SK-N-SH (cell line): ENCODE data around the gene BRI3.

Experiments used
- EP300 ChIP-seq, 2 experiments: IDR thresholded peaks; 2 replicates each; pipeline versions ENCODE4 v1.4.0 to v1.6.1; 2012; ENCODE audit warnings: borderline replicate concordance in 1 of 2, low read depth in 1 of 2, low read length in 1 of 2
- FOXM1 ChIP-seq: IDR thresholded peaks from 2 replicates; pipeline ENCODE4 v1.4.0; 2012; ENCODE audit warnings: low read depth, mild to moderate bottlenecking
- JUND ChIP-seq: IDR thresholded peaks from 2 replicates; pipeline ENCODE4 v1.4.0; 2012
- POLR2AphosphoS5 ChIP-seq: IDR thresholded peaks from 2 replicates; pipeline ENCODE4 v1.6.1; 2012; ENCODE audit warnings: low read depth, low read length
- RAD21 ChIP-seq: IDR thresholded peaks from 2 replicates; pipeline ENCODE4 v1.6.1; 2012; ENCODE audit warnings: mild to moderate bottlenecking, low read length
- RFX5 ChIP-seq: IDR thresholded peaks from 2 replicates; pipeline ENCODE4 v1.6.1; 2012; ENCODE audit warnings: mild to moderate bottlenecking, improper control_type of control experiment, low read length
- SIN3A ChIP-seq: IDR thresholded peaks from 2 replicates; pipeline ENCODE4 v1.6.1; 2012; ENCODE audit warnings: low read depth, mild to moderate bottlenecking, low read length, moderate library complexity, borderline replicate concordance
- SMC3 ChIP-seq: IDR thresholded peaks from 2 replicates; pipeline ENCODE4 v1.6.1; 2012; ENCODE audit warnings: low read depth, low read length, improper control_type of control experiment
- TEAD4 ChIP-seq: IDR thresholded peaks from 2 replicates; pipeline ENCODE4 v1.4.0; 2012; ENCODE audit warnings: mild to moderate bottlenecking, borderline replicate concordance; ENCODE audit not compliant: insufficient read depth
- TF ChIP-seq, protein P1 (sequence below): fragments of 200-600 bp; sonication (generic); IDR thresholded peaks from 2 replicates; pipeline ENCODE4 v1.6.1; 2017; ENCODE audit warnings: antibody characterized with exemption, mild to moderate bottlenecking, moderate library complexity
- TF ChIP-seq, protein P2 (sequence below): IDR thresholded peaks from 2 replicates; pipeline ENCODE4 v1.6.1; 2012; ENCODE audit warnings: mild to moderate bottlenecking, low read depth, low read length, moderate library complexity
- TF ChIP-seq, protein P3 (sequence below): fragments of 150-350 bp; IDR thresholded peaks from 2 replicates; pipeline ENCODE4 v1.6.1; 2017; ENCODE audit warnings: antibody characterized with exemption, low read length, low read depth, borderline replicate concordance
- TF ChIP-seq, protein P4 (sequence below): IDR thresholded peaks from 2 replicates; pipeline ENCODE4 v1.4.0; 2012; ENCODE audit warnings: low read depth

DNA sequence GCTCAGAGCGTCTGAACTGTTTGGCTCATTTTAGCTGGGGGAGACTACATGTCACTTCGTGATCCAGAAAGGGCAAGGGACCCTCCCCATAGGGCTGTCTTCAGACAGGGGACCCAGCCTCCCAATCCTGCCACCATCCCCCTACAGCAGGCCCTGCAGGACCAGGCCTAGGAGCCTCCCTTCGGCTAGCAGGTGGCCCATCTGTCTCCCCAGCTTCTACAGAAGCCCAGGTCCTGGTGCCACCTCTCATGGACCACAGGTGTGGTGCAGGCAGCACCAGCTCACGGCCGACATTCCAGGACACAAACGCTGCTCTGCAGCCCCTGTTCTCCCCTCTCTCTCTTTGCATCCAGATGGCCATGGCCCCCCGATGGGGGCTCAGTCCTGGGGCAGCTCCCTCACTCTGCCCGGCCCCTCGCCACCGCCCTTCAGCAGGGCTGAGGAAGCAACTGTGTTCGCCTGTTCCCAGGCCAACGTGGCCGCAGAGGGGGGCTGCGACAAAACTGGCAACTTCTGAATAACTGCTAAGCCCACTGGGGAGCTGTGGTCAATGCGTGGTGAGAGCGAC is 39.7 kb upstream of the BRI3 start:
- TF ChIP-seq, protein P1, sequence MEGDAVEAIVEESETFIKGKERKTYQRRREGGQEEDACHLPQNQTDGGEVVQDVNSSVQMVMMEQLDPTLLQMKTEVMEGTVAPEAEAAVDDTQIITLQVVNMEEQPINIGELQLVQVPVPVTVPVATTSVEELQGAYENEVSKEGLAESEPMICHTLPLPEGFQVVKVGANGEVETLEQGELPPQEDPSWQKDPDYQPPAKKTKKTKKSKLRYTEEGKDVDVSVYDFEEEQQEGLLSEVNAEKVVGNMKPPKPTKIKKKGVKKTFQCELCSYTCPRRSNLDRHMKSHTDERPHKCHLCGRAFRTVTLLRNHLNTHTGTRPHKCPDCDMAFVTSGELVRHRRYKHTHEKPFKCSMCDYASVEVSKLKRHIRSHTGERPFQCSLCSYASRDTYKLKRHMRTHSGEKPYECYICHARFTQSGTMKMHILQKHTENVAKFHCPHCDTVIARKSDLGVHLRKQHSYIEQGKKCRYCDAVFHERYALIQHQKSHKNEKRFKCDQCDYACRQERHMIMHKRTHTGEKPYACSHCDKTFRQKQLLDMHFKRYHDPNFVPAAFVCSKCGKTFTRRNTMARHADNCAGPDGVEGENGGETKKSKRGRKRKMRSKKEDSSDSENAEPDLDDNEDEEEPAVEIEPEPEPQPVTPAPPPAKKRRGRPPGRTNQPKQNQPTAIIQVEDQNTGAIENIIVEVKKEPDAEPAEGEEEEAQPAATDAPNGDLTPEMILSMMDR: no peak
- TF ChIP-seq FOXM1 (no peak), SIN3A (no peak), TEAD4 (no peak), SMC3 (no peak), RAD21 (no peak), POLR2AphosphoS5 (no peak), JUND (no peak), EP300 (IDR thresholded peaks at IDR 0.05; ENCODE audit: borderline replicate concordance in 1 of 2, low read depth in 1 of 2, low read length in 1 of 2) (no peak), RFX5 (no peak)
- TF ChIP-seq, protein P2, sequence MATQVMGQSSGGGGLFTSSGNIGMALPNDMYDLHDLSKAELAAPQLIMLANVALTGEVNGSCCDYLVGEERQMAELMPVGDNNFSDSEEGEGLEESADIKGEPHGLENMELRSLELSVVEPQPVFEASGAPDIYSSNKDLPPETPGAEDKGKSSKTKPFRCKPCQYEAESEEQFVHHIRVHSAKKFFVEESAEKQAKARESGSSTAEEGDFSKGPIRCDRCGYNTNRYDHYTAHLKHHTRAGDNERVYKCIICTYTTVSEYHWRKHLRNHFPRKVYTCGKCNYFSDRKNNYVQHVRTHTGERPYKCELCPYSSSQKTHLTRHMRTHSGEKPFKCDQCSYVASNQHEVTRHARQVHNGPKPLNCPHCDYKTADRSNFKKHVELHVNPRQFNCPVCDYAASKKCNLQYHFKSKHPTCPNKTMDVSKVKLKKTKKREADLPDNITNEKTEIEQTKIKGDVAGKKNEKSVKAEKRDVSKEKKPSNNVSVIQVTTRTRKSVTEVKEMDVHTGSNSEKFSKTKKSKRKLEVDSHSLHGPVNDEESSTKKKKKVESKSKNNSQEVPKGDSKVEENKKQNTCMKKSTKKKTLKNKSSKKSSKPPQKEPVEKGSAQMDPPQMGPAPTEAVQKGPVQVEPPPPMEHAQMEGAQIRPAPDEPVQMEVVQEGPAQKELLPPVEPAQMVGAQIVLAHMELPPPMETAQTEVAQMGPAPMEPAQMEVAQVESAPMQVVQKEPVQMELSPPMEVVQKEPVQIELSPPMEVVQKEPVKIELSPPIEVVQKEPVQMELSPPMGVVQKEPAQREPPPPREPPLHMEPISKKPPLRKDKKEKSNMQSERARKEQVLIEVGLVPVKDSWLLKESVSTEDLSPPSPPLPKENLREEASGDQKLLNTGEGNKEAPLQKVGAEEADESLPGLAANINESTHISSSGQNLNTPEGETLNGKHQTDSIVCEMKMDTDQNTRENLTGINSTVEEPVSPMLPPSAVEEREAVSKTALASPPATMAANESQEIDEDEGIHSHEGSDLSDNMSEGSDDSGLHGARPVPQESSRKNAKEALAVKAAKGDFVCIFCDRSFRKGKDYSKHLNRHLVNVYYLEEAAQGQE: no peak
- TF ChIP-seq, protein P3, sequence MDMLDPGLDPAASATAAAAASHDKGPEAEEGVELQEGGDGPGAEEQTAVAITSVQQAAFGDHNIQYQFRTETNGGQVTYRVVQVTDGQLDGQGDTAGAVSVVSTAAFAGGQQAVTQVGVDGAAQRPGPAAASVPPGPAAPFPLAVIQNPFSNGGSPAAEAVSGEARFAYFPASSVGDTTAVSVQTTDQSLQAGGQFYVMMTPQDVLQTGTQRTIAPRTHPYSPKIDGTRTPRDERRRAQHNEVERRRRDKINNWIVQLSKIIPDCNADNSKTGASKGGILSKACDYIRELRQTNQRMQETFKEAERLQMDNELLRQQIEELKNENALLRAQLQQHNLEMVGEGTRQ: no peak
- TF ChIP-seq, protein P4, sequence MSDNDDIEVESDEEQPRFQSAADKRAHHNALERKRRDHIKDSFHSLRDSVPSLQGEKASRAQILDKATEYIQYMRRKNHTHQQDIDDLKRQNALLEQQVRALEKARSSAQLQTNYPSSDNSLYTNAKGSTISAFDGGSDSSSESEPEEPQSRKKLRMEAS: no peak
